GM21619 (cell line): Measurements from ENCODE around the gene DDX49.
"Not testable (repeated sequence)": the region's sequence is repeated elsewhere in the genome, so short reads cannot be mapped to it uniquely, and the experiment has no call there.

Experiments used
- ATAC-seq: cut with Tn5 transposase; IDR thresholded peaks from one replicate; pipeline ENCODE4 v1.9.1; 2021; ENCODE audit not compliant: unreplicated experiment

DDX49 gene

GRCh38 chr19:18941628-18942354 lies 22.3 kb downstream of the DDX49 start:
- no peak for ATAC-seq

- no peak for ATAC-seq
These were observed 23.2 kb downstream of the DDX49 start for GRCh38 chr19:18942692-18943091.

- ATAC-seq, result no peak
These were observed 23.9 kb downstream of the DDX49 start for GRCh38 chr19:18943465-18943864.

- ATAC-seq, result no peak
These were observed 25.8 kb downstream of the DDX49 start for GRCh38 chr19:18945297-18945696.

- no peak for ATAC-seq
These were observed 26.8 kb downstream of the DDX49 start for GRCh38 chr19:18946335-18946734.

GRCh38 chr19:18946918-18947317 lies 27.4 kb downstream of the DDX49 start:
- ATAC-seq, result no peak

- no peak for ATAC-seq
These were observed 28.8 kb downstream of the DDX49 start for GRCh38 chr19:18948075-18948975.

- ATAC-seq, result no peak
These were observed 29.5 kb downstream of the DDX49 start for GRCh38 chr19:18948976-18949356.

GRCh38 chr19:18949858-18950257 lies 30.3 kb downstream of the DDX49 start:
- no peak for ATAC-seq

- no peak for ATAC-seq
These were observed 32.3 kb downstream of the DDX49 start for GRCh38 chr19:18951721-18952281.

- ATAC-seq, result not testable (repeated sequence)
These were observed 33.0 kb downstream of the DDX49 start for GRCh38 chr19:18952364-18953003.

- no peak for ATAC-seq
These were observed 34.6 kb downstream of the DDX49 start for GRCh38 chr19:18954094-18954493.

GRCh38 chr19:18955042-18955441 lies 35.5 kb downstream of the DDX49 start:
- no peak for ATAC-seq

- no peak for ATAC-seq
These were observed 40.9 kb downstream of the DDX49 start for GRCh38 chr19:18960370-18960769.

- no peak for ATAC-seq
These were observed 42.5 kb downstream of the DDX49 start for GRCh38 chr19:18961767-18962620.

GRCh38 chr19:18964121-18964520 lies 44.6 kb downstream of the DDX49 start:
- ATAC-seq, result no peak

- no peak for ATAC-seq
These were observed 46.8 kb downstream of the DDX49 start for GRCh38 chr19:18966307-18966706.

GRCh38 chr19:18967358-18968146 lies 48.0 kb downstream of the DDX49 start:
- no peak for ATAC-seq

GRCh38 chr19:18969931-18970659 lies 50.6 kb downstream of the DDX49 start:
- ATAC-seq, result no peak
